OCI-LY7 (cell line): ENCODE measurements around the gene ASAH2. TPM values are rescaled to one million over a fixed set of nuclear protein-coding genes. Genes with fewer than 3 reads are reported as not detected.

ENCODE experiments used
- BruUV-seq: library from RNA; stranded (reverse); fragments of 400-500 nt; replicated peaks from 2 replicates; lab custom pipeline; 2021; lab: Mats Ljungman, UMichigan
- CTCF ChIA-PET: fragments of 300-600 bp; sonication (Branson Sonifier 250); formaldehyde crosslinking; loops from one replicate; lab custom pipeline; 2022; ENCODE audit warnings: antibody characterized with exemption; ENCODE audit not compliant: unreplicated experiment; lab: Charles Lee
- POLR2A ChIA-PET: fragments of 300-600 bp; sonication (Branson Sonifier 250); formaldehyde crosslinking; loops from one replicate; lab custom pipeline; 2022; ENCODE audit warnings: antibody characterized with exemption; lab: Charles Lee
- DNase-seq: peaks from one replicate; pipeline ENCODE4 v3.0.0-alpha.2; 2015; ENCODE audit warnings: low spot score
- H2AFZ ChIP-seq: fragments of 200-600 bp; sonication (generic), shearing (Covaris generic); 2 replicates; pipeline ENCODE4 v1.6.1; 2014; ENCODE audit warnings: mild to moderate bottlenecking, antibody characterized with exemption, low read length, moderate library complexity
- H3K27ac ChIP-seq: fragments of 200-600 bp; sonication (generic); 2 replicates; pipeline ENCODE4 v1.5.1; 2014; ENCODE audit warnings: mixed run types, low read depth, mild to moderate bottlenecking, moderate library complexity, low read length, inconsistent platforms; ENCODE audit not compliant: poor library complexity, severe bottlenecking
- H3K36me3 ChIP-seq: fragments of 200-600 bp; sonication (generic); 2 replicates; pipeline ENCODE4 v1.6.1; 2014; ENCODE audit warnings: mild to moderate bottlenecking, antibody characterized with exemption, low read length, moderate library complexity, mixed read lengths; ENCODE audit not compliant: insufficient read depth
- H3K4me1 ChIP-seq: fragments of 200-600 bp; sonication (generic); 2 replicates; pipeline ENCODE4 v1.5.1; 2014; ENCODE audit warnings: mild to moderate bottlenecking, low read length; ENCODE audit not compliant: insufficient read depth, poor library complexity, severe bottlenecking
- H3K4me2 ChIP-seq: fragments of 200-600 bp; sonication (generic); 2 replicates; pipeline ENCODE4 v1.6.1; 2014; ENCODE audit warnings: mild to moderate bottlenecking, low read length
- H3K4me3 ChIP-seq: fragments of 200-600 bp; sonication (generic); 2 replicates; pipeline ENCODE4 v1.5.1; 2014; ENCODE audit warnings: mild to moderate bottlenecking, low read depth, low read length; ENCODE audit not compliant: poor library complexity, severe bottlenecking
- H3K79me2 ChIP-seq: fragments of 200-600 bp; sonication (generic); 2 replicates; pipeline ENCODE4 v1.6.1; 2016; ENCODE audit warnings: low read depth, mild to moderate bottlenecking, low read length, moderate library complexity, mixed read lengths; ENCODE audit not compliant: insufficient read depth
- H3K9me2 ChIP-seq: fragments of 200-600 bp; sonication (generic); 2 replicates; pipeline ENCODE4 v1.6.1; 2016; ENCODE audit warnings: mild to moderate bottlenecking, low read length, mixed read lengths; ENCODE audit not compliant: insufficient read depth
- H3K9me3 ChIP-seq: fragments of 200-600 bp; sonication (generic); 2 replicates; pipeline ENCODE4 v1.6.1; 2014; ENCODE audit warnings: mild to moderate bottlenecking, mixed run types, low read length, mixed read lengths
- H4K20me1 ChIP-seq: fragments of 200-600 bp; sonication (generic); 2 replicates; pipeline ENCODE4 v1.6.1; 2014; ENCODE audit warnings: mild to moderate bottlenecking, antibody characterized with exemption, low read length, moderate library complexity, mixed read lengths; ENCODE audit not compliant: insufficient read depth
- EZH2phosphoT487 ChIP-seq: fragments of 200-600 bp; sonication (generic); IDR thresholded peaks from 2 replicates; pipeline ENCODE4 v1.6.1; 2018; ENCODE audit warnings: low read depth, borderline replicate concordance, mild to moderate bottlenecking, mixed run types, antibody characterized with exemption, low read length, moderate library complexity, mixed read lengths
- intact Hi-C: fragments of 100-400 bp; cut with micrococcal nuclease; formaldehyde crosslinking; loops from one replicate; pipeline ENCODE4 v1.10.0; 2022; ENCODE audit not compliant: unreplicated experiment
- total RNA-seq, 2 experiments: library from RNA; depleted of rRNA in 1 of 2; stranded (reverse); fragments of >200 nt in 1 of 2; shearing (Covaris generic) in 1 of 2; gene quantifications; 2 replicates each; pipeline ENCODE4 v1.2.3, GENCODE V29; 2014 to 2022
- TF ChIP-seq, protein P1 (sequence below): fragments of 200-600 bp; sonication (generic); conservative IDR thresholded peaks from 2 replicates; pipeline ENCODE4 v1.5.1; 2014; ENCODE audit warnings: mild to moderate bottlenecking, antibody characterized with exemption, low read length, moderate library complexity, mixed read lengths

ASAH2 gene
- total RNA-seq, 2 experiments from 2014 or later = not detected

- Histone ChIP-seq H3K79me2 (no peaks in the 10 kb centered on the region), H3K27ac (no peak overlapping the region), H4K20me1 (no peaks in the 10 kb centered on the region), H3K36me3 (no peaks in the 10 kb centered on the region), H3K9me3 (no peaks in the 10 kb centered on the region), H3K9me2 (no peaks in the 10 kb centered on the region), H3K4me1 (no peaks in the 10 kb centered on the region), H3K4me3 (no peak overlapping the region), H3K4me2 (no peak overlapping the region), H2AFZ (no peak overlapping the region)
- CTCF ChIA-PET = no interaction called here
- intact Hi-C loops = no loop called here
- DNase-seq = no peak
- POLR2A ChIA-PET = interaction anchor here (1.0 kb wide), 1 partner anchor 28 kb away, joined by 4 read pairs; no protein-coding TSS in a partner anchor
- no peak for TF ChIP-seq EZH2phosphoT487
- TF ChIP-seq, protein P1, sequence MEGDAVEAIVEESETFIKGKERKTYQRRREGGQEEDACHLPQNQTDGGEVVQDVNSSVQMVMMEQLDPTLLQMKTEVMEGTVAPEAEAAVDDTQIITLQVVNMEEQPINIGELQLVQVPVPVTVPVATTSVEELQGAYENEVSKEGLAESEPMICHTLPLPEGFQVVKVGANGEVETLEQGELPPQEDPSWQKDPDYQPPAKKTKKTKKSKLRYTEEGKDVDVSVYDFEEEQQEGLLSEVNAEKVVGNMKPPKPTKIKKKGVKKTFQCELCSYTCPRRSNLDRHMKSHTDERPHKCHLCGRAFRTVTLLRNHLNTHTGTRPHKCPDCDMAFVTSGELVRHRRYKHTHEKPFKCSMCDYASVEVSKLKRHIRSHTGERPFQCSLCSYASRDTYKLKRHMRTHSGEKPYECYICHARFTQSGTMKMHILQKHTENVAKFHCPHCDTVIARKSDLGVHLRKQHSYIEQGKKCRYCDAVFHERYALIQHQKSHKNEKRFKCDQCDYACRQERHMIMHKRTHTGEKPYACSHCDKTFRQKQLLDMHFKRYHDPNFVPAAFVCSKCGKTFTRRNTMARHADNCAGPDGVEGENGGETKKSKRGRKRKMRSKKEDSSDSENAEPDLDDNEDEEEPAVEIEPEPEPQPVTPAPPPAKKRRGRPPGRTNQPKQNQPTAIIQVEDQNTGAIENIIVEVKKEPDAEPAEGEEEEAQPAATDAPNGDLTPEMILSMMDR = no peak
- BruUV-seq = no TSS peak
Measured at GRCh38 chr10:50286517-50286916, 35.2 kb upstream of the ASAH2 start.

DNA sequence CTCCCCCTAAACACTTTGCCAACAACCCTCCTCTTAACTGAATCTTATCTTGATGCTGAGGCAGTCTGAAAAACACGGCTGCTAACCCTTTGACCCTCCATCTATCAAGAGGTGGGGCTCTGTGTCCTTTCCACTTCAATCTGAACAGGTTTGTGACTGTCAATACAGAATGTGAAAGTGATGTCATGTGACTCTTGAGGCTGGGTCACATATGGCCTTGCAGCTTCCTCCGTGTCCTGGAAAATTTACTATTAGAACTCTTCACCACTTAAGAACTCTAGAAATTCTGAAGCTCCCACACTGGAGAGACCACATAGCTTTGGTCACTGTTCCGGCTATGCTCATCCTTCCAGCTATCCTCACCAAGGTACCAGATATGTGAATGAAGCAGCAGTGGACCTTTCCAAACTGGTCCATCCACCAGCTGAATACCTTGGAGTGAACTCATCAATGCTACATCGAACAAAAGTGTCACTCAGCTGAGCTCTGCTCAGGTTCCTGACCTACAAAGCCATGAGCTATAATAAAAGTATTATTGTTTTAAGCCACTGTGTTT is 30.7 kb upstream of the ASAH2 start:
- H3K9me2 ChIP-seq = no peaks in the 10 kb centered on the region
- H3K4me2 ChIP-seq = no peak overlapping the region
- no peaks in the 10 kb centered on the region for H4K20me1 ChIP-seq
- CTCF ChIA-PET = no interaction called here
- H3K36me3 ChIP-seq = no peaks in the 10 kb centered on the region
- BruUV-seq = no TSS peak
- H3K27ac ChIP-seq = no peak overlapping the region
- intact Hi-C loops = no loop called here
- POLR2A ChIA-PET = interaction anchor here (0.5 to 0.6 kb wide), 2 partner anchors 36 to 363 kb away, joined by 3 read pairs; no protein-coding TSS in a partner anchor
- DNase-seq = no peak
- no peak overlapping the region for H2AFZ ChIP-seq
- no peaks in the 10 kb centered on the region for H3K4me1 ChIP-seq
- TF ChIP-seq, protein P1 = no peak
- TF ChIP-seq EZH2phosphoT487 = no peak
- no peaks in the 10 kb centered on the region for H3K79me2 ChIP-seq
- H3K9me3 ChIP-seq = no peaks in the 10 kb centered on the region
- no peak overlapping the region for H3K4me3 ChIP-seq

DNA sequence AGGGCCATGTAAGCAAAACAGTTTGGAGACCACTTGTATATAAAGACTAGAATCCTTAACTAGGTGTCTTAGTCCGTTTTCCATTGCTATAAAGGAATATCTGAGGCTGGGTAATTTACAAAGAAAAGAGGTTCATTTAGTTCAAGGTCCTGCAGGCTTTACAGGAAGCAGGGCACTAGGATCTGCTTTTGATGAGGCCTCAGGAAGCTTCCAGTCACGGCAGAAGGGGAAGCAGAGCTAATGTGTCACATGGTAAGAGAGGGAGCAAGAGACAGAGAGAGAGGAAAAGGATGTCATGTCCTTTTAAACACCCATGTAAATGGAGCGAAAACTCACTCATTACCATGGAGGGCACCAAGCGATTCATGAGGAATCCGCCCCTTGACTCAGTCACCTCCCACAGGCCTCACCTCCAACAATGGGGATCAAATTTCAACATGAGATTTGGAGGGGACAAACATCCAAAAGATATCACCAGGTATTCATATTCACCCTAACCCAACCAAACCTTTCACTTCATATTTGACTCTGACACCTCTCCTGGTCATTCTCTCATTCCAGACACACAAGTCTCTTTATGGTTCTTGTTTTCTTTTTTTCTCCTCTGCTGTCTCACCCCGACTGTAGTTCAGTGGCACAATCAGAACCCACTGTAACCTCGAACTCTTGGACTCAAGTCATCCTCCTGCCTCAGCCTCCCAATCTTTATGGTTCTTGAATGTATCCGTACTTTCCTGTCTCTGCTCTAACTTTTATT is 30.1 kb upstream of the ASAH2 start:
- BruUV-seq = no TSS peak
- ChIA-PET POLR2A (no interaction called here), CTCF (no interaction called here)
- Histone ChIP-seq H2AFZ (no peak overlapping the region), H3K36me3 (no peaks in the 10 kb centered on the region), H3K4me2 (no peak overlapping the region), H4K20me1 (no peaks in the 10 kb centered on the region), H3K4me3 (no peak overlapping the region), H3K4me1 (no peaks in the 10 kb centered on the region), H3K9me3 (no peaks in the 10 kb centered on the region), H3K79me2 (no peaks in the 10 kb centered on the region), H3K27ac (no peak overlapping the region), H3K9me2 (no peaks in the 10 kb centered on the region)
- intact Hi-C loops = no loop called here
- no peak for TF ChIP-seq EZH2phosphoT487
- TF ChIP-seq, protein P1 = no peak
- DNase-seq = no peak
